Activated CD8-positive, alpha-beta memory T cell treated with anti-CD3 and anti-CD28 coated beads, Interleukin-2, amount 50 U/mL, for 24 hours (primary cell): ENCODE data around the gene MYH7.

Experiments used
- DNase-seq: peaks from one replicate; pipeline ENCODE4 v3.0.0-alpha.2; 2020; ENCODE audit errors: extremely low read depth

The MYH7 gene

DNA sequence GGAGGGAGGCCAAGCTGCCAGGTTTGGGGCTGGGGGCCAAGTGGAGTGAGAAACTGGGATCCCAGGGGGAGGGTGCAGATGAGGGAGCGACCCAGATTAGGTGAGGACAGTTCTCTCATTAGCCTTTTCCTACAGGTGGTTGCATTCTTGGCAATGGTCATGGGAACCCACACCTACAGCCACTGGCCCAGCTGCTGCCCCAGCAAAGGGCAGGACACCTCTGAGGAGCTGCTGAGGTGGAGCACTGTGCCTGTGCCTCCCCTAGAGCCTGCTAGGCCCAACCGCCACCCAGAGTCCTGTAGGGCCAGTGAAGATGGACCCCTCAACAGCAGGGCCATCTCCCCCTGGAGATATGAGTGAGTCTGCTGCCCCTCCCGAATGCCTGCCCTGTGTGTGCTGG lies 62.4 kb downstream of the MYH7 start:
- DNase-seq: no peak

DNA sequence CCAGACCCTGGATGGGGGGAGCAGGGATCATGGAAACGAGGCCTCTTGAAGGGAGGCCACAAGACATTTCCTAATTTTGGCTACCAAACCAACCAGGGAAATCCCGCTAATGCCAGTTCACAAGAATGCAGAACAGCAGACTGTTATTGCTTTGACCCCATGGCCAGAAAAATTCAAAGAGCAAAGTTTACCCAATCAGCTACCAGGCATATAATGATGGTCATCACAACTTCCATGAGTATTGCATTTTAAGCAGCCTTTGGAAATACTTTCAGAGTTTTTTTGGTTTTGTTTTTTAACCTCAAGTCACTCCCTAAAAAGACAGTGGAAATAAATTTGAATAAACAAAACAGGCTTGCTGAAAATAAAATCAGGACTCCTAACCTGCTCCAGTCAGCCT lies 63.0 kb downstream of the MYH7 start, which contains the start of gene IL25:
Gene IL25, plus strand, starts transcription at position 301 of the 400 bp plus-strand sequence.
- no peak for DNase-seq

DNA sequence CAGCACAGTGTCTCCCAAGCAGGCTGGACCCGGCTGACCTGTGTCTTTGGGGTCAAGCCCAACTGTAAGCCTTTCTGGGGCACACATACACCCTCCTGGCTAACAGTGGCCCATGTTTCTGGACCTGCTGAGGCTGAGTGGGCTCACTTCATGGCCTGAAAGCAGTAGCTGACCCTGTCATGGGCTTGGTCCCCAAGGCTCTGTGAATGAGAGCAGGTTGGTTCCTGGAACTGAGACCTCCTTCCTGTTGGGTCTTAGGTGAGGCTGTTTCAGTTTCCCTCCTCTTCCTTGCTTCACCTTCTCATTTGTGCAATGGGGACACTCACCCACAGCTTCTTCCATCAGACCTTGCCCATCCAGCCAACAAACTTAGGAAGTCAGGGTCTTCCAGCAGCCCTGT lies 63.6 kb downstream of the MYH7 start:
- DNase-seq: no peak

DNA sequence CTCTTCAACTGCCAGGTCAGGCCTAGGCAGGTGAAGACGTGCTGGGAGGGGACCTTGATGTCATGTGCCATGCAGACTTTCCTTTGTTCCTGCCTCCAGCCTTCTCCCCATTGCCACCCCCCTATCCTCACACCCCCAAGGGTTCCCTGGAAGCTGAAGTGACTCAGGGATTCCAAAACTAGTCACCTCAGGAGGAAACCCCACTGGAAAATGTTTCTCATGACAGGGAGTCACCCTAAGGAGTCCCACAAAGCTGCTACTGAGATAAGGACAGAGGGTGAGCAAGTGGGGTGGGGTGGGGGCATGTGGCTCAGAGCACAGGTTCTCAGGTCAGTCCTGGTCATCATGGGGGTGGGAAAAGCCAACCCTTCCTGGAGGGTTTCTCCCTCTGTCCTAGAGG lies 65.2 kb downstream of the MYH7 start:
- DNase-seq: no peak

DNA sequence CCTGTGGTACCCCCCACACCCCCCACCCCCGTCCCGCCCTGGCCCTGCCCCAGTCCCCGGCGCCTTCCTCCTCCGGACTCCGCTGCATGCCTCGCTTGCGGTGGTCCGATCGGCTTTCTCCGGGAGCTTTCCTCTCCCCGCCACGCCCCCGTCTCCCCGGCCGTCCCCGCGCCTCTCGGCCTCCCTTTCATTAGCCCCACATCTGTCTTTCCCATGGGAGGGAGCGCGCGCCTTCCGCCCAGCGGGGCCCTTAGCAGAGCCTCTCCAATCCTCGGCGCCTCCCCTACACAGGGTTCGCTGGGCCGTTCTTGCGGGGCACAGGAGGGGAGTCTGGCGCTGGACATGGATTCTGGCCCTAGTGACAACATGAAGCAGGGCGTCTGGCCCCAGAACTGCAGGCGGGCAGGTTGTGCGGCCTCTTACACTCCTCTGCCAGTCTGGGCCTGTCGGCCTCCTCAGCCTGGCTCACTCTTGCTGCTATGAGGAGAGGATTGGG lies 69.0 kb downstream of the MYH7 start:
- no peak for DNase-seq

DNA sequence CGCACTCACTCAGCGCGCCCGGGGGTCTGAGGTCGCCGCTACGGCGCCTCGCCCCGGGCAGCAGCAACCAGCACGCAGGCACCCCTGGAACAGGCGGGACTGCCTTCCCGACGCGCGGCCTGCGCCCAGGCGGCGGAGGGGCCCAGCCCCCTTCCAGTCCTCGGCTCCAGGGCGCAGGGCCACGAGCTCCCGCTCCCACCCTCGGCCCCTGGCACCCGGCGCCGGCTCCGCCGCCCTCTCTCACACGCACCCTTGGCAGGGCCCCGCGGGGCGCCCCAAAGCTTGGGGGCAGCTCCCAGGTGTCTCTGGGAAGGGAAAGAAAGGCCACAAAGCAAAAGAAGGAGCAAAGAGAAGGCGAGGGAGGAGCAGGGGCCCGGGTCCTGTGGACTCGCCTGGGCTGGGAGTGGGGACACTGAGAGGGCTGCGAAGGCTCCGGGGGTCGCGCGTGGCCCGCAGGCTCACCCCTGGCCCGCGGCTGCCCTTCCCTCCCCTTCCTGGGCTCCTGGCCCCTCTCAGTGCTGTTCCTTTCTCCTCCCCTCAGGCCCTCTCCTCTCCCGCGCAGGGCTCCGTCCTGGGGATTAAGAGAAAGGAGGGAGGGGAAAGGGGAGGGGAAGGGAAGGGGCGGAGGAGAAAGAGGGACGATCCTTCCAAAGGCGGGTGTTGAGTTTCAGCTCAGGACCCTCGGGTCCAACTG lies 69.6 kb downstream of the MYH7 start:
- no peak for DNase-seq

DNA sequence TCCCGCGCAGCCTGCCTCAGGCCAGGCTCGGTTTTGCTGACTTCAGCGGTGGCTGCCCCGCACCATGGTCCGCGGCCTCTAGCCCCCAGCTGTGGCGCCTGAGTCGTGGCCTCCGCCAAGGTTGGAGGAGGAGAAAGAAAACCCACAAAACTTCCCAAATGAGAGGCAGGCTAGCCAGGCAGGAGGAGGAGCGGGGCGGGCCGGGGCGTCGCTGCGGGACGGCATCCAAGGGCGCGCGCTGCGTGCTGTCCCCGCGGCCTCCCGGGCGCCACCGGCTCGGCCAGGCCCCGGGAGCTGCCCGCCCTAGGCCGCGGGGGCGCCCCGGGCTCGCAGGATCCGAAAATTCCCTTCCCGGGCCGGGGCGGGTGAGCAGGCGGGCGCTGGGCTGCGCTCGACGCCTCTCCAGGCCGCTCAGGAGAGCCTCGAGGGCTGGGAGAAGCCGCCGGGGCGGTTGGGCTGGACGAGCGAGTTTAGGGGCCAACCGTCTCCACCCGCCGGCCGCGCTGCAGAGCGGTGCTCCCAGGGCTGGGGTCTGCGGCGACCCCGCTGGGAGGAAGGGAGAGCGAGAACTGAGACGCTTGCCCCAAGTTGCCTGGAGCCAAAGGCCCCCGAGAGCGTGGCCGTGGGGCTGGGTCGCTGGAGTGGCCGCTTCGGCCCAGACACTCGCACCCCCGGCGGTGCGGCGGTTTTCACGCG lies 70.3 kb downstream of the MYH7 start, which contains the start of gene EFS:
Gene EFS, minus strand, starts transcription at position 137 of the 696 bp plus-strand sequence. CDS start 147 bp downstream, outside the sequence.
- no peak for DNase-seq

DNA sequence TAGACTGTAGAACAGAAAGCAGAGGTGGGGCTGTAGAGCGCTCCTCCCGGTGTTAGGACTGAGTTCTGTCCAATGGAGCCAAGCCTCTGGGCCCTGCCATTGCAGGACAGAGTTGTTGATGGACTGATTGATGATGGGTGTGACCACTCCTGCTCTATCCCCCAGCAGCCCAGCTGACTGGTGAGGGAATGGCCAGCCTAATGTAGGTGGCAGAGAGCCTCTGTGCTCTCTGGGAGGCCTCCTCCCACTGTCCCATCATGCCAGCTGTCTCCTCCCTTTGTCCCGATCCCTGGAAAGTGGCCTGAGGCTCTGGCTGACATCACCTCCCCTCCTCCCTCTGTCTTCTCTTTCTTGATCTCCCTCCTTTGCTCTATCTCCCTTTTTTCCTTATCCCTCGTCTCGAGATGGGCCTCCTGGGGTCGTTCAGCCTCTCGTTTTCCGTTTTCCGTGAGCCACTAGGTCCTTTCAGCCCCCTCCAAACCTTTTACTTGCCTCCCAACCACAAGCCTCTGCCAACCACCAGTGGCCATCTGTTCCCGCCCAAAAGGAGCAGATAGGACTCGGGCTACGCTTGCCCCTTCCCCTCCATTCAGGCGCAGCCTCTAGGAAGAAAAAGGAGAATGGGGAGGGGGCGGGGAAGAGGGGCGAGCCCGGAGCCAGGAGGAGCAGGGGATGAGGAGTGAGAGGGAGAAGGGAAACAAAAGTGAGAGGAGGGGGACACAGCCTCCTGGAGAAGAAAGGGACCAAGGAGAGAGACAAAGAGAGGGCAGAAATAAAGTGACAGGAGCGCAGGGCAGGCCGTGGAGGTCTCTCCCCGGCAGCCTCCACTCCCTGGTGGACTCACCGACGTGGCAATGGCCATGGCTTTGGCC lies 71.1 kb downstream of the MYH7 start:
- DNase-seq: no peak
